ENCODE data around the gene DSCAML1.

The DSCAML1 gene

DNA sequence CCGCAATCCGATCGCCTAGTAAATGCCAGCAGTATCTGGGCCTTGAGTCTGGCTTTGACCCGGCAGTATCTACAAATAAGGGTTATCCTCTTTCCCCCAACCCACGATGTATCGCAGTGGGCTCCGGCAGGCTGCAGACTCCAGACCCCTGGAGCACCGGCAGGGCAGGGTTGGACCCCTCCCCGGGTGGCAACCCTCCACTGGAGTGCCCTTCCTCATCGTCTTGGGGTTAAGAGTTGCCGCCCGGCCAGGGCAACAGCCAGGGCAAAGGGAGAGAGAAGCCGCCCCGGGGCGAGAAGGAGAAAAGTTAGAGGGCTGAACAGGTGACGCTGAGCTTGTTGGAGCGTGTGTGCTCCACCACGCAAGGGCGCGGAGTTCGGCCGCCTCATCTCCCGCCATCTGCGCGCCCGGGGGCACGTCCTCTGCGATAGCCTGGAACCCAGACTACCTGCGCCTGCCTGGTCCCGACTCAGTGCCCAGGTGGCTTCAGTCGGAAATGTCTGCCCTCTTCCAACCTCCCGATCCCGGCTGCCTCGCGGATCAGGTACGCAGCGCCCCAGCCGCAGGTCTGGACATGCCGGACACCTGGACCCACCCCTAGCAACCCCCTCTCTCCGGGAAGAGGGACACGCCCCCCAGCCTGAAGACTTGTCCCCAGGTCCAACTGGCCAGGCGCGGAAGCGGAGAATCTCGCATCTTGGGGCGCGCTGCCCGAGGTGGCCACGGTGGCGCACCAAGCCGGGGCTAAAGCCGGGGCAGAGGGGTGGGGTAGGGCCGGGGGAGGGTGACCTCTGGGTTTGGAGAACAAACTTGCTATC is 1.2 kb downstream of the DSCAML1 start:
- TF ChIP-seq TAF1 (IDR thresholded peaks at IDR 0.05; ENCODE audit: borderline replicate concordance, insufficient read depth, low read length) (no peak), SIN3A (IDR thresholded peaks at IDR 0.05; ENCODE audit: borderline replicate concordance, insufficient read depth, low read length) (no peak), REST (IDR thresholded peaks at IDR 0.05; ENCODE audit: insufficient read depth in 1 of 2, low read depth in 2 of 2, low read length in 2 of 2) (no peak), POLR2AphosphoS5 (IDR thresholded peaks at IDR 0.05; ENCODE audit: low read depth, low read length) (no peak), FOXP2 (optimal IDR thresholded peaks at IDR 0.05; ENCODE audit: borderline replicate concordance, extremely low read depth, extremely low read length, insufficient read depth) (no peak)

DNA sequence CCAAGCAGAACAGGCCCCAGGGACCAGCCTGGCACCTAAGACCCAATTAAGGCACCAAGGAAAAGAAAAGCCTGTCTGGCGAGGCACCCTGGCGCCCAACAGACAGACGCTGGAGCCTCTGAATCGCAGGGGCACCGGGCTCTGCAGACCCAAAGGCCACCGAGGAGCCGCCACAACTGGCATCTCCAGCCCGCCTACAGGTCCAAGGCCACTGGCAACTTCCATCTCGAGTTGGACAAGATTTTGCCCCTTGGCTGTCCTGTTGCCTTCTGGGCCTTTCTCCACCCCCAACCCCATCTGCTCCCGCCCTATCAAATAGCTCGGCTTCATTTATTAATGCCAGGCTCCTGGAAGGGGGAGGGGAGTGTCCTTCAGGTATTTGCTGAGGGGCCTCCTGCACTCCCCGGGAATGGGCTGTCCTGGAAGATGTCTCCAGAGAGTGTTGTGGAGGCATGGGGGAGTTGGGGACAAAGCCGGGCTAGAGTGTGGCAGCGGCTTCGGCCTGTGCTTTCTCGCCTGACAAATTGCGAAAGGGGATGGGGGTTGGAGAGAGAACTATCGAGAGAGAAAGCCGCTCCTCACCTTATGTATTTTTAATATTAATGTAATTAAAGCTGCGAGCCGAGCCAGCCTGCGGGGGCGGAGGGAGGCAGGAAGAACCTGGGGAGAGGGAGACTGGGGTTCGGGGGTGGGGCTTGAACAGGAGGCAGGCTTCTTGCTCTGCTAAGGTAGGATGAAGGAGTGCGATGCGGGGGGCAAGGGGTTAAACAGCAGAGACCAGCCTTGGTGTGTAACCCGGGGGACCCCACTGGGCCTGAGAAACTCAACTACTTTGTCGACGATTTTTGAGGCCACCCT is 2.0 kb downstream of the DSCAML1 start:
- TF ChIP-seq REST (IDR thresholded peaks at IDR 0.05; ENCODE audit: insufficient read depth in 1 of 2, low read depth in 2 of 2, low read length in 2 of 2): no peak
- no peak for TF ChIP-seq SIN3A (IDR thresholded peaks at IDR 0.05; ENCODE audit: borderline replicate concordance, insufficient read depth, low read length)
- TF ChIP-seq POLR2AphosphoS5 (IDR thresholded peaks at IDR 0.05; ENCODE audit: low read depth, low read length): no peak
- TF ChIP-seq TAF1 (IDR thresholded peaks at IDR 0.05; ENCODE audit: borderline replicate concordance, insufficient read depth, low read length): no peak
- TF ChIP-seq FOXP2 (optimal IDR thresholded peaks at IDR 0.05; ENCODE audit: borderline replicate concordance, extremely low read depth, extremely low read length, insufficient read depth): no peak

GRCh38 chr11:117794135-117794534 is 2.9 kb downstream of the DSCAML1 start:
- TF ChIP-seq SIN3A (IDR thresholded peaks at IDR 0.05; ENCODE audit: borderline replicate concordance, insufficient read depth, low read length): no peak
- no peak for TF ChIP-seq FOXP2 (optimal IDR thresholded peaks at IDR 0.05; ENCODE audit: borderline replicate concordance, extremely low read depth, extremely low read length, insufficient read depth)
- no peak for TF ChIP-seq TAF1 (IDR thresholded peaks at IDR 0.05; ENCODE audit: borderline replicate concordance, insufficient read depth, low read length)
- no peak for TF ChIP-seq REST (IDR thresholded peaks at IDR 0.05; ENCODE audit: insufficient read depth in 1 of 2, low read depth in 2 of 2, low read length in 2 of 2)
- TF ChIP-seq POLR2AphosphoS5 (IDR thresholded peaks at IDR 0.05; ENCODE audit: low read depth, low read length): no peak

DNA sequence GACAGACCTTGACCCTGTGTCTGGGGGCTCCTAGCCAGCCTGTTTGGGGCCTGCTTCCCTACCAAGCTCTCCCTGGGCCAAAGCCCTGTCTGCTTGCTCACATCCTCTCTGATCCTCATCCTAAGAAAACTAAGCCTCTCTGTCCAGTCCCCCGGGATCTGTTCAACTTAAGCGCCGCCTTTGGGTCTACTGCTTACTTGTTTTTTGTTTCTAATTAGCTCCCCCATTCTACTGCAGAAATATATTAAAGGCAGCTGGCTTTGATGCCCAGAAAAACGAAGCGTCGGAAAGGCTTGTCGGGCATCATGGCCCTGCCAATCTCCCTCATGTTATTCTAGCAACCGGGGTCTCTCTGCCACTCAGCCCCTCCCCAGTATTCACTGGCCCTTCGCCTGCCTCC is 3.4 kb downstream of the DSCAML1 start:
- no peak for TF ChIP-seq SIN3A (IDR thresholded peaks at IDR 0.05; ENCODE audit: borderline replicate concordance, insufficient read depth, low read length)
- TF ChIP-seq POLR2AphosphoS5 (IDR thresholded peaks at IDR 0.05; ENCODE audit: low read depth, low read length): no peak
- TF ChIP-seq TAF1 (IDR thresholded peaks at IDR 0.05; ENCODE audit: borderline replicate concordance, insufficient read depth, low read length): no peak

GRCh38 chr11:117792992-117793391 is 4.0 kb downstream of the DSCAML1 start:
- TF ChIP-seq POLR2AphosphoS5 (IDR thresholded peaks at IDR 0.05; ENCODE audit: low read depth, low read length) (no peak), TAF1 (IDR thresholded peaks at IDR 0.05; ENCODE audit: borderline replicate concordance, insufficient read depth, low read length) (no peak), SIN3A (IDR thresholded peaks at IDR 0.05; ENCODE audit: borderline replicate concordance, insufficient read depth, low read length) (no peak), REST (IDR thresholded peaks at IDR 0.05; ENCODE audit: insufficient read depth in 1 of 2, low read depth in 2 of 2, low read length in 2 of 2) (no peak), FOXP2 (optimal IDR thresholded peaks at IDR 0.05; ENCODE audit: borderline replicate concordance, extremely low read depth, extremely low read length, insufficient read depth) (no peak)
